Stomach (tissue), 4 donors: ENCODE results near the gene FSIP1.

Source experiments
- CTCF ChIP-seq, 7 experiments: fragments of 450-650 bp in 4 of 7; fragments of 200-600 bp in 3 of 7; sonication (generic) in 3 of 7; IDR thresholded peaks; one replicate each; pipeline ENCODE4 v1.5.1; 2016 to 2019; ENCODE audit warnings: antibody characterized with exemption in 7 of 7, control low read depth in 2 of 7, mild to moderate bottlenecking in 1 of 7
- POLR2AphosphoS5 ChIP-seq, 3 donors: sonication (generic); formaldehyde crosslinking; IDR thresholded peaks; one replicate each; pipeline ENCODE4 v1.6.1; 2016; ENCODE audit warnings: antibody characterized with exemption in 3 of 3

- TF ChIP-seq POLR2AphosphoS5 (IDR thresholded peaks at IDR 0.05) (no peak), CTCF (IDR thresholded peaks at IDR 0.05) (no peak)
These were observed 152.7 kb downstream of the FSIP1 start for GRCh38 chr15:39629906-39630305.
